Fibroblast of villous mesenchyme (primary cell): ENCODE data around the gene FRMD4A. TPM values are rescaled to one million over a fixed set of nuclear protein-coding genes. Genes with fewer than 3 reads are reported as not detected.

Experiments used
- DNase-seq: peaks from one replicate; pipeline ENCODE4 v3.0.0-alpha.2; 2010; ENCODE audit warnings: low read depth
- H3K4me3 ChIP-seq: 2 replicates; pipeline ENCODE4 v1.5.1; 2011; ENCODE audit warnings: low read depth, mild to moderate bottlenecking, low read length
- total RNA-seq: library from RNA; depleted of rRNA; stranded (reverse); fragments of >200 nt; gene quantifications from 2 replicates; pipeline ENCODE4 v1.2.3, GENCODE V29; 2012
- TF ChIP-seq, protein P1 (sequence below): IDR thresholded peaks from 2 replicates; pipeline ENCODE4 v1.5.1; 2012; ENCODE audit warnings: low read depth, mild to moderate bottlenecking, low read length; ENCODE audit not compliant: insufficient read depth

Gene FRMD4A
- total RNA-seq, 1 donor = 40.2 TPM

DNA sequence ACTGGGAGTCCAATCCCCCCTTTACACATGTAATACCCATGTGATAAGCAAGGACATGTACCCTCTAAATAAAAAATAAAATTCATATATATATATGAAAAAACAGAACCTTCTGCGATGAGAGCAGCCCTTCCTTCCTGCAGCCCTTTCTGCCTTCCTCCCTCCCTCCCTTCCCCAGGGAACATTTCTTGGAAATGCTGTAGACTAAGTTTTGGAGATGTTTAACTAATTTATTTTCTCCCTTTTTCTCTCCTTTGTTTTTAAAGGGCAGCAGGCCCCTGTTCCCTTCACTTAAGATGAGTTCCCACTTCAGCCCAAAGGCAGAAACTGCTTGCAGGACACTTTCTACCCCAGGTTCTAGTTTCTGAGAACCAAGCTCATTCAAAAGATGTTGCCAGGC is 179.2 kb downstream of the FRMD4A start:
- TF ChIP-seq, protein P1, sequence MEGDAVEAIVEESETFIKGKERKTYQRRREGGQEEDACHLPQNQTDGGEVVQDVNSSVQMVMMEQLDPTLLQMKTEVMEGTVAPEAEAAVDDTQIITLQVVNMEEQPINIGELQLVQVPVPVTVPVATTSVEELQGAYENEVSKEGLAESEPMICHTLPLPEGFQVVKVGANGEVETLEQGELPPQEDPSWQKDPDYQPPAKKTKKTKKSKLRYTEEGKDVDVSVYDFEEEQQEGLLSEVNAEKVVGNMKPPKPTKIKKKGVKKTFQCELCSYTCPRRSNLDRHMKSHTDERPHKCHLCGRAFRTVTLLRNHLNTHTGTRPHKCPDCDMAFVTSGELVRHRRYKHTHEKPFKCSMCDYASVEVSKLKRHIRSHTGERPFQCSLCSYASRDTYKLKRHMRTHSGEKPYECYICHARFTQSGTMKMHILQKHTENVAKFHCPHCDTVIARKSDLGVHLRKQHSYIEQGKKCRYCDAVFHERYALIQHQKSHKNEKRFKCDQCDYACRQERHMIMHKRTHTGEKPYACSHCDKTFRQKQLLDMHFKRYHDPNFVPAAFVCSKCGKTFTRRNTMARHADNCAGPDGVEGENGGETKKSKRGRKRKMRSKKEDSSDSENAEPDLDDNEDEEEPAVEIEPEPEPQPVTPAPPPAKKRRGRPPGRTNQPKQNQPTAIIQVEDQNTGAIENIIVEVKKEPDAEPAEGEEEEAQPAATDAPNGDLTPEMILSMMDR = no peak
- DNase-seq = no peak
- H3K4me3 ChIP-seq = no peak overlapping the region

DNA sequence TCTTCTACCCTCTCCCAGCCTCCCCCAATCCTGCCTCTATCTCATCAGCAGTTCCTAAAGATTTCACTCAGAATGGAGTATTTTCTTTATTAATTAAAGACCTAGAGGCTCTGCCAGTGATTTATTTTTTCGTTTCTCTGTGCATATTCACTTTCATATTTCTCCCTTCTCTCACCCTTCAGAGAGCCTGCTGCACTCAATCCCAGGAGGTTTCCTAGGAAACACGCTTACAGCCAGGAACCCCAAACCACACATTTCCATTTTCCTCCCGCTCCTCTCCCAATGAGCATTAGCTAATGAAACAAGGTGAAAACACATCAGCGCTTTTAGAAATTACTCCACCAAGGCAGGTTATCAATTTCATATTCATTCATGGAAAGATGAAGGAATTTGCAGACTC is 180.2 kb downstream of the FRMD4A start:
- TF ChIP-seq, protein P1 = no peak
- no peak overlapping the region for H3K4me3 ChIP-seq
- DNase-seq = no peak

DNA sequence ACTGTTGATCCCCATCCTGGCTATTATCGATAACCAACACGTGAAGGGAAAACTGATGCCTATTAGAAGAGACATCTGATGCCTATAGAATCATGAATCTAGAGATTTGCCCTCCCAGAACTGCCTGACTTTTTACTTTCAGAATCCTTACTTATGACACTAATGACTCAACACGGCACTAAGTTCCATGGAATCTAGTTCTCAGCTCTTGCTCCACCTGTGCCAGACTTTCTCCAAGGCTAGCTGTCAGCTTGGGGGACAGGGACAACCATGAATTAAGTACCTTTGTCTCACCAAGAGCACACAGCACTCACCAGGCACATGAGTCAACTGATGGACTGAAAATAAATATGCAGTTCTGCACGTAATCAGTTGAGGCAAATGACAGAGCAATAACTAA is 184.2 kb downstream of the FRMD4A start:
- H3K4me3 ChIP-seq = no peak overlapping the region
- TF ChIP-seq, protein P1 = no peak
- DNase-seq = no peak

DNA sequence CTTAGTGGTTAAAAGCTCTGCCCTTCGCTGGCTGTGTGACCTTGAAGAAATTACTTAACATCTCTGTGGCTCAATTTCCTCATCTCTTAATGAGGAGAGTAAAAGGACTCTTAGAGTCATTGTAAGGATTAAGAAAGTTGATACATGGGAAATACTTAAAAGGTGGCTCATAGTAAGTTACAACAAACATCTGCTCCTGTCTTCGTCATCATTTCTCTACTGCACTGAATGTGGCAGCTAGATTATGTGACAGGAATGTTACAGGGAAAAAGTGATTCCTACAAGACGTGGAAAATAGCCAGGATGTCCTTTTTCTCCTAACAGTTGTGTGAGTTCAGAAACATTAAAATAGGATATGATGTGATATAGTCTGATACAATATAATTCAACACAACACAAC is 184.7 kb downstream of the FRMD4A start:
- TF ChIP-seq, protein P1 = no peak
- no peak overlapping the region for H3K4me3 ChIP-seq
- DNase-seq = peak; percentile 48

DNA sequence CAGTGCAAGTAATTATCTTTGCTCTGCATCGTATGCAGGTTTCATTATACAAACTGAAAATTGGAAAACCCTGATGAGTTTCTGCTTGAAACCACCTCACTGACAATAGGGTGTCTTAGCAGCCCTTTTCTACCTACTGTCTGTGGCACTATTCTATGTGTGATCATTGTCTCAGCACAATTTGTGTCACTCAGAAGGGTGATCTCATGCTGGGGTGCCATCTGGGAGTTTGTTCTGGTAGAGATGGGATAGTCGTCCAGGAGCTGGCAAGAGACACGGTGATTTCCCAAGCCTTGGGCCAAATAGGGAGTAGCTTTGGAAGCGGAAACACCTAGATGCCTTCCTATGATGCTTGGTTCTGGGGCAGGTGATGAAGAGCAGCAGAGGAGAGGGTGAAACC is 186.3 kb downstream of the FRMD4A start:
- DNase-seq = no peak
- TF ChIP-seq, protein P1 = no peak
- H3K4me3 ChIP-seq = no peak overlapping the region

DNA sequence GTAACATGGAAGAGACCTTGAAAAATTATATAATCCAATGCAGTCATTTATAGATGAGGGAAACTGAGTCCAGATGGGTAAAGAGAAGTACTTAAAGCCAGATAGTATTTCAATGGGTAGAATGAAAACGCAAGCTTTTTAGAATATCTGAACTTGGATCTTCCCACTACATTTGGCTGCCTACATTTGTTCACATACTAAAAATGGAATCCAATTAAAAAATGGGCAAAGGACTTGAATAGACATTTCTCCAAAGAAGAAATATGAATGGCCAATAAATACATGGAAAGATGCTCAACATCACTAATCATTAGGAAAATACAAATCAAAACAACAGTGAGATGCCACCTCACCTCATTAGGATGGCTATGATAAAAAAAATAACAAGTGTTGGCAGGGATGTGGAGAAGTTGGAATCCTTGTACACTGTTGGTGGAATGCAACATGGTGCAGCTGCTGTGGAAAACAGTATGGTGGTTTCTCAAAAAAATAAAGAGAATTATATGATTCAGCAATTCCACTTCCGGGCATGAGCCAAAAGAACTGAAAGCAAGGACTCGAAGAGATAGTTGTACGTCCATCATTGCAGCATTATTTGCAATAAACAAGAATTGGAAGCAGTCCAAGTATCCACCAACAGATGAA is 188.0 kb downstream of the FRMD4A start:
- DNase-seq = no peak
- TF ChIP-seq, protein P1 = no peak
- H3K4me3 ChIP-seq = no peak overlapping the region

DNA sequence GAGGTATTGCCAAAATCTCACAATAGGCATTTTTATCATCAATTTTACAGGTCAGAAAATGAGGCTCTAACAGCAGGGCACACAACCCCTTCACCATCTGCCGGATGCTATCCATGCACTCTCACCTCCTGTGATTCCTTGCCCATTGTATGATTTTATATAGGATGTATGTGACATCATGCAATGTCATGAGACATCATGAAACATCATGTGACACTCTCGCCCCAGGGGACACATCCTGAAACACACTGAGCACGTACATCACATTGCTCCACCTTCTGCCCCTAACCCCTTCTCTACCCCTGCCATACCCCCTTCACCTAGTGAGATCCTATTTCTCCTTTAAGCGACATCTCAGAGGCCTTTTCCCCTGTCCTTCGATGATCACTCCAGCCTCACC is 189.4 kb downstream of the FRMD4A start:
- no peak overlapping the region for H3K4me3 ChIP-seq
- TF ChIP-seq, protein P1 = no peak
- DNase-seq = no peak
